Thyroid gland (tissue), 4 donors: ENCODE results near the gene PLCB1.

Experiments used
- POLR2A ChIP-seq, 2 donors: fragments of 450-650 bp; IDR thresholded peaks; one replicate each; pipeline ENCODE4 v1.6.1; 2017; ENCODE audit warnings: antibody characterized with exemption in 2 of 2, mild to moderate bottlenecking in 2 of 2, moderate library complexity in 1 of 2
- TF ChIP-seq, protein P1 (sequence below), 6 experiments: fragments of 200-600 bp in 3 of 6; fragments of 450-650 bp in 3 of 6; sonication (generic) in 3 of 6; IDR thresholded peaks; one replicate each; pipeline ENCODE4 v1.5.1; 2016 to 2019; ENCODE audit warnings: antibody characterized with exemption in 6 of 6, mild to moderate bottlenecking in 2 of 6, inconsistent platforms in 1 of 6, moderate library complexity in 1 of 6

DNA sequence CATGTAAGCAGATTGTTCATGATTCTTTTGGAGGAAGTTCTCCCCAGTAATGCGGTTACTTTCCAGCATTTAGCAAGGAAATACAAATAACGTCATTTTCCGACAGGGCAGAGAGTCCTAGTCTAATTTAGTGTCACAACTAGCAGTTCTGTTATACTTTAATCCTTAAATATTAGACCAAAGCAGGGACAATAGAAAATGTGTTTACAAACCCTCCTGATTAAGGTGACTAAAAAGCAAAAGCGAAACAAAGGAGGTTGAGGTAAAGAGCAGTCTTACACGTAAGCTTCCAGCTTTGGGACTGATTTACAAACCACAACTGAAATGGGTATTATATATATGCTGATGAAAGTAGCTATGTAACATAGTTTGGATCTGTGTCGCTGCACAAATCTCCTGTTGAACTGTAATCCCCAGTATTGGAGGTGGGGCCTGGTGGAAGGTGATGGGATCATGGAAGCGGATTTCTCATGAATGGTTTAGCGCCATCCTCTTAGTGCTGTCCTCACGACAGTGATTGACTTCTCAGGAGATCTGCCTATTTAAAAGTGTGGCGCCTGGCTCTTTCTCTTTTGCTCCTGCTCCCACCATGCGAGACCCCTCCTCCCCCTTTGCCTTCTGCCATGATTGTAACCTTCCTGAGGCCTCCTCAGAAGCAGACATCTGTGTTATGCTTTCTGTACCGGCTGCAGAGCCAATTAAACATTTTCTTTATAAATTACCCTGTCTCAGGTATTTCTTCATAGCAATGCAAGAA lies 81.9 kb downstream of the PLCB1 start:
- TF ChIP-seq, protein P1, sequence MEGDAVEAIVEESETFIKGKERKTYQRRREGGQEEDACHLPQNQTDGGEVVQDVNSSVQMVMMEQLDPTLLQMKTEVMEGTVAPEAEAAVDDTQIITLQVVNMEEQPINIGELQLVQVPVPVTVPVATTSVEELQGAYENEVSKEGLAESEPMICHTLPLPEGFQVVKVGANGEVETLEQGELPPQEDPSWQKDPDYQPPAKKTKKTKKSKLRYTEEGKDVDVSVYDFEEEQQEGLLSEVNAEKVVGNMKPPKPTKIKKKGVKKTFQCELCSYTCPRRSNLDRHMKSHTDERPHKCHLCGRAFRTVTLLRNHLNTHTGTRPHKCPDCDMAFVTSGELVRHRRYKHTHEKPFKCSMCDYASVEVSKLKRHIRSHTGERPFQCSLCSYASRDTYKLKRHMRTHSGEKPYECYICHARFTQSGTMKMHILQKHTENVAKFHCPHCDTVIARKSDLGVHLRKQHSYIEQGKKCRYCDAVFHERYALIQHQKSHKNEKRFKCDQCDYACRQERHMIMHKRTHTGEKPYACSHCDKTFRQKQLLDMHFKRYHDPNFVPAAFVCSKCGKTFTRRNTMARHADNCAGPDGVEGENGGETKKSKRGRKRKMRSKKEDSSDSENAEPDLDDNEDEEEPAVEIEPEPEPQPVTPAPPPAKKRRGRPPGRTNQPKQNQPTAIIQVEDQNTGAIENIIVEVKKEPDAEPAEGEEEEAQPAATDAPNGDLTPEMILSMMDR (IDR thresholded peaks at IDR 0.05) = no peak
- TF ChIP-seq POLR2A (IDR thresholded peaks at IDR 0.05) = no peak
